Naive thymus-derived CD8-positive, alpha-beta T cell (primary cell): ENCODE data around the gene GASK1A. TPM values are rescaled to one million over a fixed set of nuclear protein-coding genes. Genes with fewer than 3 reads are reported as not detected.

Experiments used
- ATAC-seq, 2 donors: fragments of 150-1000 bp; cut with Tn5 transposase in 1 of 2; sonication (Bioruptor Pico), chemical (Tn5 transposase) in 1 of 2; 1 replicate in 1 of 2; 2 replicates in 1 of 2; pipeline ENCODE4 v1.10.0; 2021; ENCODE audit warnings: mild to moderate bottlenecking in 2 of 2, moderate library complexity in 2 of 2
- POLR2A ChIA-PET: fragments of 350-600 bp; sonication (Branson Sonifier 250); formaldehyde crosslinking; loops from one replicate; lab custom pipeline; 2021; ENCODE audit warnings: antibody characterized with exemption; lab: Charles Lee
- DNase-seq, 10 donors: peaks; one replicate each; pipeline versions ENCODE4 v3.0.0 to v3.0.0-alpha.2; 2020 to 2022
- H3K27ac Mint-ChIP-seq, 10 donors: one replicate each; pipeline ENCODE4 v1.8.0; 2020 to 2022; ENCODE audit warnings: mild to moderate bottlenecking in 10 of 10, mixed read lengths in 10 of 10, moderate library complexity in 4 of 10, inconsistent platforms in 1 of 10
- H3K27me3 Mint-ChIP-seq, 5 donors: one replicate each; pipeline ENCODE4 v1.8.0; 2021 to 2022; ENCODE audit warnings: mixed read lengths in 5 of 5
- H3K36me3 Mint-ChIP-seq, 3 donors: one replicate each; pipeline ENCODE4 v1.8.0; 2020 to 2022; ENCODE audit warnings: mixed read lengths in 3 of 3, mild to moderate bottlenecking in 2 of 3, inconsistent platforms in 1 of 3
- H3K4me1 Mint-ChIP-seq, 4 donors: one replicate each; pipeline ENCODE4 v1.8.0; 2021 to 2022; ENCODE audit warnings: mixed read lengths in 4 of 4
- H3K4me3 Mint-ChIP-seq, 10 donors: one replicate each; pipeline ENCODE4 v1.8.0; 2020 to 2022; ENCODE audit warnings: mild to moderate bottlenecking in 10 of 10, mixed read lengths in 10 of 10, moderate library complexity in 6 of 10, inconsistent platforms in 1 of 10
- H3K9me3 Mint-ChIP-seq, 9 donors: one replicate each; pipeline ENCODE4 v1.8.0; 2020 to 2022; ENCODE audit warnings: mixed read lengths in 9 of 9, mild to moderate bottlenecking in 3 of 9, inconsistent platforms in 1 of 9, moderate library complexity in 1 of 9
- polyA plus RNA-seq, 3 donors: library from polyadenylated mRNA; unstranded; fragments of 300-500 nt; fragmentation: Illumina TruSeq; gene quantifications; one replicate each; pipeline ENCODE4 v1.2.3, GENCODE V29; 2021
- total RNA-seq, 8 experiments: library from RNA in 2 of 8; stranded (reverse) in 2 of 8; gene quantifications; one replicate each; pipeline ENCODE4 v1.2.3 and lab custom pipeline; 2021 to 2026

Gene GASK1A
- total and polyA plus RNA-seq, 5 experiments from 2014 or later: 0.09 to 0.14 TPM; not detected in 3

DNA sequence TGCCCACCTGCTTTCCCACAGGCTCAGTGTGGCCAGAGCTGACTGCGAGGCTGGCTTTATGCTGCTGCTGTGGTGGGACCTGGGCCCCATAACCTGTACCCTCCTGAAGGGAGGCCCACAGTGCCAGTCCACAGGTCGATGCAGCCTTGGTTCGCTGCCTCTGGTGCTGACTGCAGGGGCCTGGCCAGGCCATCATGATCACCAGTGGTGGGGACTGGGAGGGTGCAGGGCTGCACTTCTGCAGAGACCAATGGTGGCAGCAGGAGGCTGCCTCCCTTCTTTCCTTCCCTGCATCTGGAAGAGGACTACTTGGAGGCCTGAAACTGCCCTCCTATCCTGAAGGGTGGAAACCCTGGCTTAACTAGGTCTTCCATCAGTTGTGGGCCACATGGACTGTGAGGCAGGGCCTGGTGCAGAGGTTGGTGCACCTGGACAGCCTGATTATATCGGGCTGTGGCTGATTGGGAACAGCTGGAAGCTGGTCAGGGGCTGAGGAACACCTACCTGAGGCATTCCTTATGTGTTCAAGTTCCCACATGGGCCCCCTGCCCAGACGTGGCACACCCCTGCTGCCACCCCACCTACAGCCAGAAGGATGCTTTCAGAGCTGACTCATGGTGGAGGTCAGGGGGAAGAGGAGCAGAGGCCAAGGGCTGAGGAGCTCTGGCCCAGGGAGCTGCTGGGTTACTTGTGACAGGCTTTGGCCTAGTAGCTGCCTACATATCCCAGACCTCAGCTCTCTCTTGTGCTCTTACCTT is 97.0 kb downstream of the GASK1A start:
- ATAC-seq (no peak), DNase-seq (no peak)
- H3K36me3 Mint-ChIP-seq: peaks cover 11 to 36% (median 34%) of the 10 kb centered on the region in 3 donors
- no peak overlapping the region for H3K4me3 Mint-ChIP-seq
- peaks cover 0 to 9% (median 0%) of the 10 kb centered on the region in 9 donors for H3K9me3 Mint-ChIP-seq
- no peak overlapping the region for H3K27ac Mint-ChIP-seq
- no peaks in the 10 kb centered on the region for H3K27me3 Mint-ChIP-seq
- POLR2A ChIA-PET: no interaction called here
- peaks cover 0 to 8% (median 1%) of the 10 kb centered on the region in 4 donors for H3K4me1 Mint-ChIP-seq

DNA sequence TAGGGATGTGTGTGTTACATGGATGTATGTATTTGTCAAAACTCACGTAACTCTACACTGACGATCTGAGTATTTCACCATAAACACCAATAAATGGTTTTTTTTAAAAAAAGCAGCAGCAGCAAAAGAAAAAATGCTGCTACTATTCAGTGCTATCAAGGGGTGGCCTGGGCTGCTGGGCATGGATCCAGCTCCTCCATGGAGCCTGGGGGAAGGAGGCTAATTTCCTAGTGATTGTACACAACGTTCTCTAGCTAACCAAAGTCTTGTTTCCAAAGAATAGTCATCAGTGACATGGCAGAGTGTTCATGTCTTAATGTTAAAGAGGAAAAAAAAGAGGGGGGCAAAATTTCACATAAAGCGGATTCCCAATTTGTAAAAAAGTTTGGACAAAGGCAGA is 97.7 kb downstream of the GASK1A start:
- peaks cover 0 to 8% (median 1%) of the 10 kb centered on the region in 4 donors for H3K4me1 Mint-ChIP-seq
- H3K36me3 Mint-ChIP-seq: peaks cover 11 to 42% (median 42%) of the 10 kb centered on the region in 3 donors
- POLR2A ChIA-PET: no interaction called here
- DNase-seq (no peak), ATAC-seq (no peak)
- H3K27ac Mint-ChIP-seq: no peak overlapping the region
- no peaks in the 10 kb centered on the region for H3K27me3 Mint-ChIP-seq
- no peak overlapping the region for H3K4me3 Mint-ChIP-seq
- peaks cover 0 to 11% (median 0%) of the 10 kb centered on the region in 9 donors for H3K9me3 Mint-ChIP-seq

DNA sequence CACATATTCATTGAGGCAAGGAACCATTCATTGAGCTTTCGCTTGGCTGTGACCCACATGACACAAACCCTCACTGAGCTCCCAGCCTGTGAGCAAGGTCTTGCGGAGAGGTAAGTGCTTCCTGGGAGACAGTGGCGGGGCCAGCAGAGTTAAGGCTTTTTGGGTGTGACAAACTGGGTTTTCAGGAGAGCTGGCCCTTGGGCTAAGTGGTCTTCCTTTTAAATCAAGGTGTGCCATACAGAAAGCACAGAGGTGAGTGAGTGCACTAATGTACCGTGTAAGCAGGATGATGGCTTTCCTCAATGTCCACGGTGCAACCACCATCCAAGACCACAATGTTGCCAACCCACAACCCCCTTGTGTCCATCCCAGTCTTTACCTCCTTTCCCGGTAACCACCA is 98.2 kb downstream of the GASK1A start:
- no peak overlapping the region for H3K27ac Mint-ChIP-seq
- no peaks in the 10 kb centered on the region for H3K27me3 Mint-ChIP-seq
- DNase-seq (no peak), ATAC-seq (no peak)
- H3K4me1 Mint-ChIP-seq: peaks cover 0 to 8% (median 1%) of the 10 kb centered on the region in 4 donors
- H3K4me3 Mint-ChIP-seq: no peak overlapping the region
- POLR2A ChIA-PET: no interaction called here
- H3K9me3 Mint-ChIP-seq: peaks cover 0 to 11% (median 2%) of the 10 kb centered on the region in 9 donors
- H3K36me3 Mint-ChIP-seq: peaks cover 11 to 46% (median 45%) of the 10 kb centered on the region in 3 donors

DNA sequence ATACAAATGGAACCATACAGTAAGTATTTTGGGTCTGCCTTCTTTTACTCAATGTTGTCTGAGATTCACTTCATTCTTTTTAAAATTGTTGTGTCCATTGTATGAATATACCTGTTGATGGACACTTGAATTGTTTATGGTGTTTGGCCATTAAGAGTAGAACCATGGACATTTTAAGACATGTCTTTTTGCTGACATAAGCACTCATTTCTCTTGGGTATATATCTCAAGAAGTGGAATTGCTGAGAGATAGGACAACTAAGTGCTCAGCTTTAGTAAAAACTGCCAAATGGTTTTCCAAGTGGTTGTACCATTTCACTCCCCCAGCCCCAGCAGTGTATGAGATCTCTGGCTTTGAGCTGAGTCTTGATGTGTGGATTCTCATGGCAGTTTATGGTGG is 98.6 kb downstream of the GASK1A start:
- H3K4me1 Mint-ChIP-seq: peaks cover 0 to 8% (median 1%) of the 10 kb centered on the region in 4 donors
- peaks cover 0 to 12% (median 6%) of the 10 kb centered on the region in 9 donors for H3K9me3 Mint-ChIP-seq
- no peaks in the 10 kb centered on the region for H3K27me3 Mint-ChIP-seq
- POLR2A ChIA-PET: no interaction called here
- no peak overlapping the region for H3K4me3 Mint-ChIP-seq
- peaks cover 16 to 50% (median 49%) of the 10 kb centered on the region in 3 donors for H3K36me3 Mint-ChIP-seq
- ATAC-seq (no peak), DNase-seq (no peak)
- H3K27ac Mint-ChIP-seq: no peak overlapping the region

DNA sequence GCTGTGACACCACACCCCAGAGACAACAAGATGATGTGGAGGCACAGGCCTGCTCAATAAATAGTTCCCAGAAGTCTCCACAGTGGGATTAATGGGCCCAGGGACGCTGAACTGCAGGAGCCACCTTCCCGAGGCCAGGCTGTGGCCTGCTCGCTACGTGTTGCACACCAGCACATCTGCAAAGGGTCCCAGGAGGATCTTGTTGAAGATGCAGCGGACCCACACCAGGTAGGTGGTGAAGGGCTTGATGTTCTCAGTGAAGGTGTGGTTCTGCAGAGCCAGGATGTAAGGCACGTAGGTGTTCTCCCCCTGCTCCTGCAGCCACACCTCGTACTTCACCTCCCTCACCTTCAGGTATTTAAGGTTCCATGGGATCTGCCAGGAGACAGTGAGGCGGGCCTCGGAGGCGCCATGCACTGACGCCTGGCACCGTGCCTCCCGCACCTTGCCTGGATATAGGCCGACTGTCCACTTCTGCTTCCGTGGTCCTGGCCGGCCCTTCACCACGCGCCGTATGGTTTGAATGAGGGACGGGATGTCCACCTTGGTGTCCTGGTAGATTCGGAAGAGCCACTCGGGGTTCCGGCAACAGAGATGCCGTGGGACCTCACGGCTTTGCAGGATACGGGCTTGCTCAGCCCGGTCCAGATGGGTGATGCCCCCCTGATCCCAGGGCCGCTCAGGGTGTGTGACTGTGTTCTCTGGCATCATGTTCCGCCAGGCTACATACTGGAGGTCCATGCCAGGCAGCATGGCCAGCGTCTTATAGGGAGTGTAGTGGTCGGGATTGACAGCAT is 100.6 kb downstream of the GASK1A start:
- peaks cover 33 to 68% (median 66%) of the 10 kb centered on the region in 3 donors for H3K36me3 Mint-ChIP-seq
- H3K4me1 Mint-ChIP-seq: peaks cover 0 to 8% (median 4%) of the 10 kb centered on the region in 4 donors
- DNase-seq (no peak), ATAC-seq (no peak)
- peaks cover 0 to 32% (median 9%) of the 10 kb centered on the region in 9 donors for H3K9me3 Mint-ChIP-seq
- POLR2A ChIA-PET: no interaction called here
- H3K4me3 Mint-ChIP-seq: no peak overlapping the region
- no peak overlapping the region for H3K27ac Mint-ChIP-seq
- no peaks in the 10 kb centered on the region for H3K27me3 Mint-ChIP-seq

DNA sequence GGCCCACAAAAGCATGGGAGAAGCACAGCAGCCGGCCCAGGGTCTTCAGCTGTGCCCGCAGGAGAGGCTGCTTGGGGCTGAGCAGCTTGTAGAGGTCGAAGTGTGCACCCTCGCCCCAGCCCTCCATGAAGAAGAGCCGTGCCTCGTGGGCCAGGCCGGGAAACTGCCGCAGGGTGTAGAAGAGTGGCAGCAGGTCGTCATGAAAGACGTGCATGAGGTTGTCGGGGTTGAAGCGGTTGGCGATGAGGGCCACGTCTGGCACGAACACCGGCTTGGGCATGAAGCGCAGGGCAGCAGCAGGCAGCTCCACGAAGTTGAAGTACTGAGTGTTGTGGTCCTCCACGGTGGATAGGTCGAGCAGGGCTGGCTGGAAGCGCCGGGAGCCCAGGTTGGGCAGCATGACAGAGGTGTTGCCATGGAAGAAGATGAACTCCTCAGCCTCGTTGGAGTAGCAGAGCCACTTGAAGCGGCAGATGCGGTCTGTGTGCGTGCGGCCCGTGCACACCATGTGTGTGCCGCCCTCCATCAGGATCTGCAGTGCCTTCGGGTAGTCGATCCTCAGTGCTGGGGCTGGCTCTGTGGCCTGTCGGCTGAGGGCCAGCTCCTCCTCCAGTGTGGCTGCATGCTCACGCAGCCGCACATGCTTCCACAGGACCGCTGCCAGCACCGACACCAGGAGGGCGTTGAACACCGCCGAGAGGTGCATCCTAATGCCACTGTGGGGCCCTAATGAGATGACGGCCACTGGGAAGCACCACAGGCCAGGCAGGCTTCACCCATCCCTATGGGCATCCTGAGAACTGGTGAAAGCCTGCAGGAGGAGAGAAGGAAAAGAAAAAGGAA is 101.8 kb downstream of the GASK1A start:
- POLR2A ChIA-PET: interaction anchor here (0.6 kb wide), 1 partner anchor 70 kb away, joined by 4 read pairs; no protein-coding TSS in a partner anchor
- no peak for DNase-seq
- peaks cover 42 to 77% (median 69%) of the 10 kb centered on the region in 3 donors for H3K36me3 Mint-ChIP-seq
- peaks cover 0 to 36% (median 9%) of the 10 kb centered on the region in 9 donors for H3K9me3 Mint-ChIP-seq
- no peaks in the 10 kb centered on the region for H3K27me3 Mint-ChIP-seq
- peaks cover 0 to 10% (median 4%) of the 10 kb centered on the region in 4 donors for H3K4me1 Mint-ChIP-seq
- ATAC-seq: no peak
- no peak overlapping the region for H3K4me3 Mint-ChIP-seq
- no peak overlapping the region for H3K27ac Mint-ChIP-seq

DNA sequence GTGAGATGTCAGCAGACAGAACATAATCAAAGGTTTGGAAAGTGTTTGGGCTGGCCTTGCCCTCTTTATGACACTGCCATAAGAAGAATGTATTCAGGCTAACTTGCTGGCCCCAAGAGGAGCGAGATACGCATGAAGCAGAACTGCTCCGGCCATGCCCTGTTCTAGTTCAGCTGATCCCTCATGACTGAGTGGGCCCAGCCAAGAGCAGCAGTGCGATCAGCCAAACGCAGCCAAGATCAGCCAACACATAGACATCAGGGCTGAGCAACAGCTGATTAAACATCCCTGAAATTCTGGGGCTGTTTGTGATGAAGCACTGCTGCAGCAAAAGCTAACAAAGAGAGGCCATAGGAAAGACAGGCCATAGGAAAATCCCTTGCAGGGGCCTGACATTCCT is 102.7 kb downstream of the GASK1A start:
- no peak overlapping the region for H3K4me3 Mint-ChIP-seq
- H3K27me3 Mint-ChIP-seq: no peaks in the 10 kb centered on the region
- peaks cover 0 to 12% (median 6%) of the 10 kb centered on the region in 4 donors for H3K4me1 Mint-ChIP-seq
- peaks cover 0 to 36% (median 9%) of the 10 kb centered on the region in 9 donors for H3K9me3 Mint-ChIP-seq
- H3K27ac Mint-ChIP-seq: no peak overlapping the region
- POLR2A ChIA-PET: no interaction called here
- peaks cover 42 to 77% (median 69%) of the 10 kb centered on the region in 3 donors for H3K36me3 Mint-ChIP-seq
- DNase-seq (no peak), ATAC-seq (no peak)

DNA sequence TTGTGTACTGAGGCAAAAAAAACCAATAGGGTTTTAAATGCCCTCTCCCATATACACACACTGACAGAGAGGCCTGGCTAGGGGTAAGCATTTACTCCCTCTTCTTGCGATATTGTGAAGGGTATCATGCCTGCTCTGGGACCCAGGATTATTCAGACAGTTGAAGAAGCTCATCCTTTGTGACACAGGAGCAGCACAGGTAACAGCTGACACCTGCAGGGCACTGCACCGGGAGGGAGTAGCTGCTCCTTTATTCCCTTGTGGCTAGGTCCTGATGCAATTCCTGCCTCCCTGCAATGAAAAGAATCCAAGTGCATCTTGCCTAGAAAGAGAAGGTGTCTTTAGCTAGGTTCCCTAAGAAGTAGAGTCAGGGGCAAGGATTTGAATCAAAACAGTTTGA is 103.3 kb downstream of the GASK1A start:
- Mint-ChIP-seq H3K4me3 (no peak overlapping the region), H3K4me1 (peaks cover 0 to 18% (median 6%) of the 10 kb centered on the region in 4 donors), H3K27ac (no peak overlapping the region), H3K36me3 (peaks cover 42 to 74% (median 66%) of the 10 kb centered on the region in 3 donors), H3K9me3 (peaks cover 0 to 36% (median 9%) of the 10 kb centered on the region in 9 donors), H3K27me3 (no peaks in the 10 kb centered on the region)
- no peak for DNase-seq
- POLR2A ChIA-PET: no interaction called here
- ATAC-seq: no peak

DNA sequence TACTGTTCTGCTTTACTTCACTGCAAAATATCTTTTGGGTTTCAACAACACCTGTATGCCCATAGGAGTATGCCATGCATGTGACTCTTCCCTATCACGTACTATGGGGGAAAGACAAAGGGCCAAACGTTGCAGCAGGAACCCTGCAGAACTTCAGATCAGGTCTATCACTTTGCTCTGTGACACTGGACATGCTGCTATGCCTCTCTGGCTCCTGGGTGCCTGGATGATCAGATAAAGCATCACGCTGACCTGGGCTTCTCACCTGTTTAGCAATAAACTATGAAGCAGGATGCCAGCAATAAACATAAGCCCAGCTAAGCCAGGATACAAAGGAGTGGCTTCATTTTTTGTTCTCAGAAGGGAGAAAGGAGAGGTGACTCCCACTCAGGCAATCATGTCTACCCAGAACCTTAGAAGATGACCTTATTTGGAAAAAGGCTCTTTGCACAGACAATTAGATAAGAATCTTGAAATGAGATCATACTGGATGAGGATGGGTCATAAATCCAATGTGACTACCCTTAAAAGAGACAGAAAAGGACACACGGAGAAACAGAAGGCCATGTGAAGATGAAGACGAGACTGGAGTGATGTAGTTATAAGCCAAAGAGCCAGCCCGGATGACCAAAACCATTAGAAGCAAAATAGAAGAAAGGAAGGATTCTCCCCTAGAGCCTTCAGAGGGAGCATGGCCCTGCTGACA is 107.5 kb downstream of the GASK1A start:
- no peak overlapping the region for H3K4me3 Mint-ChIP-seq
- POLR2A ChIA-PET: no interaction called here
- peaks cover 31 to 43% (median 31%) of the 10 kb centered on the region in 3 donors for H3K36me3 Mint-ChIP-seq
- ATAC-seq: no peak
- no peaks in the 10 kb centered on the region for H3K27me3 Mint-ChIP-seq
- peak overlapping the region in 1 of 10 donors; percentile 1 for H3K27ac Mint-ChIP-seq
- no peak for DNase-seq
- H3K9me3 Mint-ChIP-seq: peaks cover 0 to 27% (median 6%) of the 10 kb centered on the region in 9 donors
- peaks cover 0 to 26% (median 10%) of the 10 kb centered on the region in 4 donors for H3K4me1 Mint-ChIP-seq

DNA sequence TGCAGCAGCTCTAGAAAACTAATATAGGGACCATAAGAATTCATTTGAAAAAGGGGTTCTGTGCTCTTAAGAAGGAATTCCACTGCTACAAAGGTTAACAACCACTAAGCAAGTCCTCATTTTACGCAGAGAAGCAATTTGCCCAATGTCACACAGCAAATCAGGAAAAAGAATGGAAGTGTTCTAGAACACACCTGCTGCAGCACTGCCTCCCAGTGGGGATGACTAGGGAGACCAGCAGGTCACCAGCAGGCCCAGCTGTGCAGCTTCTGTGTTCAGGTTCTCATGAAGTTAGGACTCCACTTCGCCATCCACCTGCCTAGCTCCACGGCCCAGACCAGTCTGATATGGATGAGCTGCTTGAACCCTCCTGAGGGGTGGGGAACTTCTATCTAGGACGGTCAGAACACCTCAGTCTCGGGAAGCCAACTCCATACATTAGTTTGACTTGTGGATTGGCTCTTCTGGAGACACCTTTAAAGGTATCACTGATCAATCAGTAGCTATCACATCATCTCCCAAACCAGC is 108.2 kb downstream of the GASK1A start:
- Mint-ChIP-seq H3K36me3 (peaks cover 24 to 37% (median 30%) of the 10 kb centered on the region in 3 donors), H3K9me3 (peaks cover 0 to 27% (median 6%) of the 10 kb centered on the region in 9 donors), H3K27me3 (no peaks in the 10 kb centered on the region), H3K4me3 (no peak overlapping the region), H3K27ac (peak overlapping the region in 2 of 10 donors; percentile 1 to 29), H3K4me1 (peaks cover 0 to 29% (median 14%) of the 10 kb centered on the region in 4 donors)
- DNase-seq (peak in 3 of 10 donors; percentile 6 to 17 (median 9)), ATAC-seq (no peak)
- POLR2A ChIA-PET: interaction anchor here (1.1 kb wide), 1 partner anchor 18 kb away, joined by 3 read pairs; the partner anchor contains the start of gene POMGNT2

DNA sequence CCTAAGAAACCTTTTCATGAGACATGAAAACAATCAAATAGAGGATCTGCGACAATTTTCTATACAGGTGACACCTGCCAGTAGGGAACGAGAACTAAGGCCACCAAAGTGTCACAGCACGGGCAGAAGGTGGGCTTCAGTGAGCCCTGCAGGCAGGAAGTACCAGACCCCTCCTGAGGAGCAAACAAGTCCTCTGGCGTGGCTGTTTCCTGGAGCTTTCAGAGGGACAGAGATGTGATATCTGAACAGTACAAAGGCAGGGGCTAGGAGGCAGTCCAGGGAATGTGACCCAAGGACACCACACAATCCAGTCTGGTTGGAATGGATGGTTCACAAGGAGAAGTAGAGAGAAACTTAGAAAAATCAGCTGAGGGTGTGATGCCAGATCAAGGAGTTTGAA is 110.0 kb downstream of the GASK1A start:
- H3K27ac Mint-ChIP-seq: peak overlapping the region in 1 of 10 donors; percentile 7
- peaks cover 4 to 29% (median 21%) of the 10 kb centered on the region in 4 donors for H3K4me1 Mint-ChIP-seq
- no peak for ATAC-seq

More for the DNA sequence above, 110.0 kb downstream of the GASK1A start:
- no peaks in the 10 kb centered on the region for H3K27me3 Mint-ChIP-seq
- POLR2A ChIA-PET: no interaction called here
- DNase-seq: no peak
- H3K9me3 Mint-ChIP-seq: peaks cover 0 to 10% (median under 1%) of the 10 kb centered on the region in 9 donors
- peaks cover 6 to 21% (median 12%) of the 10 kb centered on the region in 3 donors for H3K36me3 Mint-ChIP-seq
- no peak overlapping the region for H3K4me3 Mint-ChIP-seq
